Caco-2 (cell line): ENCODE results near the gene MIGA1. TPM values are rescaled to one million over a fixed set of nuclear protein-coding genes. Genes with fewer than 3 reads are reported as not detected.

Experiments used
- BruUV-seq: library from RNA; stranded (reverse); fragments of 400-500 nt; replicated peaks from 2 replicates; lab custom pipeline; 2021; lab: Mats Ljungman, UMichigan
- CTCF ChIA-PET: fragments of 300-600 bp; sonication (Branson Sonifier 250); formaldehyde crosslinking; loops from one replicate; lab custom pipeline; 2022; ENCODE audit warnings: antibody characterized with exemption; lab: Charles Lee
- POLR2A ChIA-PET: fragments of 300-600 bp; sonication (Branson Sonifier 250); formaldehyde crosslinking; loops from one replicate; lab custom pipeline; 2022; ENCODE audit warnings: antibody characterized with exemption; lab: Charles Lee
- DNase-seq, 2 experiments: peaks; one replicate each; pipeline versions ENCODE4 v3.0.0 to v3.0.0-alpha.2; 2020 to 2022
- H3K27me3 ChIP-seq: replicated peaks from 2 replicates; pipeline ENCODE4 v1.6.0; 2011; ENCODE audit warnings: low read length; ENCODE audit not compliant: control insufficient read depth, insufficient read depth
- H3K36me3 ChIP-seq: 2 replicates; pipeline ENCODE4 v1.5.1; 2011; ENCODE audit warnings: low read length; ENCODE audit not compliant: control insufficient read depth, insufficient read depth
- H3K4me1 ChIP-seq: fragments of 250-450 bp; sonication (Bioruptor Pico); 2 replicates; pipeline ENCODE4 v1.5.1; 2020; ENCODE audit warnings: mild to moderate bottlenecking
- H3K4me3 ChIP-seq: 2 replicates; pipeline ENCODE4 v1.5.1; 2011; ENCODE audit warnings: low read depth, mild to moderate bottlenecking, control low read depth, low read length
- H3K9me3 ChIP-seq: fragments of 250-450 bp; sonication (Bioruptor Pico); 2 replicates; pipeline ENCODE4 v1.5.1; 2020; ENCODE audit warnings: mild to moderate bottlenecking, moderate library complexity
- H3K27ac Mint-ChIP-seq: one replicate; pipeline ENCODE4 v1.8.0; 2022; ENCODE audit warnings: mixed read lengths; ENCODE audit not compliant: unreplicated experiment
- H3K27me3 Mint-ChIP-seq: one replicate; pipeline ENCODE4 v1.8.0; 2022; ENCODE audit warnings: mixed read lengths; ENCODE audit not compliant: insufficient read depth, unreplicated experiment
- H3K36me3 Mint-ChIP-seq: one replicate; pipeline ENCODE4 v1.8.0; 2022; ENCODE audit warnings: mild to moderate bottlenecking, mixed read lengths; ENCODE audit not compliant: insufficient read depth, unreplicated experiment
- H3K4me1 Mint-ChIP-seq: one replicate; pipeline ENCODE4 v1.8.0; 2022; ENCODE audit warnings: low read depth, mixed read lengths; ENCODE audit not compliant: unreplicated experiment
- H3K4me3 Mint-ChIP-seq: one replicate; pipeline ENCODE4 v1.8.0; 2022; ENCODE audit warnings: mild to moderate bottlenecking, moderate library complexity, mixed read lengths; ENCODE audit not compliant: unreplicated experiment
- H3K9me3 Mint-ChIP-seq: one replicate; pipeline ENCODE4 v1.8.0; 2022; ENCODE audit warnings: mixed read lengths; ENCODE audit not compliant: unreplicated experiment
- CTCF ChIP-seq, 2 experiments: fragments of 200-600 bp in 1 of 2; IDR thresholded peaks; 1 replicate in 1 of 2; 2 replicates in 1 of 2; pipeline versions ENCODE4 v1.5.1 to v1.8.0; 2011 to 2022; ENCODE audit warnings: antibody characterized with exemption in 1 of 2, control low read depth in 1 of 2, inconsistent platforms in 1 of 2, low read depth in 1 of 2, low read length in 1 of 2, mild to moderate bottlenecking in 1 of 2, moderate library complexity in 1 of 2; ENCODE audit not compliant: insufficient read depth in 1 of 2, severe bottlenecking in 1 of 2, unreplicated experiment in 1 of 2
- intact Hi-C: fragments of 100-400 bp; cut with micrococcal nuclease; formaldehyde crosslinking; loops from one replicate; pipeline ENCODE4 v1.10.0; 2022; ENCODE audit not compliant: unreplicated experiment
- total RNA-seq: library from RNA; stranded (reverse); gene quantifications from 2 replicates; pipeline ENCODE4 v1.2.3, GENCODE V29; 2022

MIGA1 gene
- total RNA-seq, 1 experiment from 2014 or later: 12.0 TPM

- TF ChIP-seq CTCF (IDR thresholded peaks at IDR 0.05; ENCODE audit: insufficient read depth in 1 of 2, low read depth in 1 of 2, low read length in 1 of 2, severe bottlenecking in 1 of 2, unreplicated experiment in 1 of 2): no peak
- H3K27me3 Mint-ChIP-seq: no peaks in the 10 kb centered on the region
- intact Hi-C loops: no loop called here
- POLR2A ChIA-PET: no interaction called here
- no peak overlapping the region for H3K4me3 ChIP-seq
- BruUV-seq: no TSS peak
- H3K36me3 ChIP-seq: no peaks in the 10 kb centered on the region
- peaks cover 20% of the 10 kb centered on the region for H3K9me3 Mint-ChIP-seq
- H3K36me3 Mint-ChIP-seq: no peaks in the 10 kb centered on the region
- no peak for DNase-seq
- CTCF ChIA-PET: no interaction called here
- no peaks in the 10 kb centered on the region for H3K4me1 ChIP-seq
- no peaks in the 10 kb centered on the region for H3K4me1 Mint-ChIP-seq
- H3K4me3 Mint-ChIP-seq: no peak overlapping the region
- H3K9me3 ChIP-seq: no peaks in the 10 kb centered on the region
- no peak overlapping the region for H3K27ac Mint-ChIP-seq
- H3K27me3 ChIP-seq: no peaks in the 10 kb centered on the region
These were observed 79.8 kb downstream of the MIGA1 start for GRCh38 chr1:77859248-77859647.

- no peak for DNase-seq
- H3K27ac Mint-ChIP-seq: no peak overlapping the region
- intact Hi-C loops: no loop called here
- H3K4me1 ChIP-seq: no peaks in the 10 kb centered on the region
- H3K27me3 ChIP-seq: no peaks in the 10 kb centered on the region
- H3K9me3 Mint-ChIP-seq: no peaks in the 10 kb centered on the region
- H3K9me3 ChIP-seq: no peaks in the 10 kb centered on the region
- ChIA-PET POLR2A (no interaction called here), CTCF (no interaction called here)
- no peak for TF ChIP-seq CTCF (IDR thresholded peaks at IDR 0.05; ENCODE audit: insufficient read depth in 1 of 2, low read depth in 1 of 2, low read length in 1 of 2, severe bottlenecking in 1 of 2, unreplicated experiment in 1 of 2)
- no peak overlapping the region for H3K4me3 ChIP-seq
- H3K27me3 Mint-ChIP-seq: no peaks in the 10 kb centered on the region
- H3K36me3 Mint-ChIP-seq: no peaks in the 10 kb centered on the region
- BruUV-seq: no TSS peak
- no peaks in the 10 kb centered on the region for H3K36me3 ChIP-seq
- no peak overlapping the region for H3K4me3 Mint-ChIP-seq
- no peaks in the 10 kb centered on the region for H3K4me1 Mint-ChIP-seq
These were observed 86.8 kb downstream of the MIGA1 start for GRCh38 chr1:77866296-77866695.

GRCh38 chr1:77872645-77873044 is 93.2 kb downstream of the MIGA1 start:
- no peak for TF ChIP-seq CTCF (IDR thresholded peaks at IDR 0.05; ENCODE audit: insufficient read depth in 1 of 2, low read depth in 1 of 2, low read length in 1 of 2, severe bottlenecking in 1 of 2, unreplicated experiment in 1 of 2)

More at GRCh38 chr1:77872645-77873044, 93.2 kb downstream of the MIGA1 start:
- Mint-ChIP-seq H3K36me3 (no peaks in the 10 kb centered on the region), H3K9me3 (no peaks in the 10 kb centered on the region), H3K4me1 (no peaks in the 10 kb centered on the region), H3K27ac (no peak overlapping the region), H3K27me3 (no peaks in the 10 kb centered on the region), H3K4me3 (no peak overlapping the region)
- H3K4me3 ChIP-seq: no peak overlapping the region
- H3K4me1 ChIP-seq: no peaks in the 10 kb centered on the region
- intact Hi-C loops: no loop called here
- BruUV-seq: no TSS peak
- no peaks in the 10 kb centered on the region for H3K27me3 ChIP-seq
- ChIA-PET POLR2A (no interaction called here), CTCF (no interaction called here)
- no peak for DNase-seq
- no peaks in the 10 kb centered on the region for H3K36me3 ChIP-seq
- no peaks in the 10 kb centered on the region for H3K9me3 ChIP-seq
